HG03565 (cell line): ENCODE measurements around the gene STEAP1B.
"Not testable (repeated sequence)": the region's sequence is repeated elsewhere in the genome, so short reads cannot be mapped to it uniquely, and the experiment has no call there.

ENCODE experiments used
- ATAC-seq: cut with Tn5 transposase; IDR thresholded peaks from one replicate; pipeline ENCODE4 v1.9.1; 2021; ENCODE audit warnings: mild to moderate bottlenecking, moderate library complexity; ENCODE audit not compliant: unreplicated experiment

The STEAP1B gene

DNA sequence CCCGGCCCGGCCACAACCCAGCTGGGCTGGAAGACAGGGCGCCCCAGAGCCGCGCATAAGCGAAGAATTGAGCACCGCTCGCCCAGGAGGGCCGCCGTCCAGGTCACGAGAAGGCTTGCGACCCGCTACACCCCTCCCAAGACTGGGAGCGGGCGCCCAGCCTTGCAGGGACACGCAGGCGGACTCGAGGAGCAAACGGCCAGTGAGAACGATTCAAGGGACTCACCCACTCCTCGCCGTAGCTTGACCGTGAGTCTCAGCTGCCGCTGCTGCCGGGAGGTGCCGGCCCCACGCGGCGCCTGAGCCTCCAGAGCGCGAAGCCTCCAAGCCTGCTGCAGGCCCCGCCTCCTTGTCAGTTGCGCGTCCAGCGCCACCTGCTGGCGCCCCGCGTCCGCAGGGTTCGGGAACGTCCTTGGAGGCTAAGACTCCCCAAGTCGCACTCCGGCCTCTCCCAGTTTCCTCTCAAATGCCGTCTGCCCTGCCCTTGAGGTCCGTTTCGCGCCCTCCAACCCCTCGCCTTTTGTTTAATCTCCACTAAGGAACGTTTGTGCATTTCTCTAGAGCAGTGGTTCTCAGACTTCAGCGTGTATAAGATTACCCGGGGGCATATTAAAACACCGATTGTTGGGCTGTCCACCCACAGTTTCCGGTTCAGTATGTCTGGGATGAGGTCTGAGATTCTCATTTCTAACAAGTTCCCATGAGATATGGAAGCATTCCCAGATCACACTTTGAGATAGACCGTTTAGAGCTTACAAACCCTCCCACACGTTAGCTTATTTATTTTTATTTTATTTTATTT lies at the start of gene STEAP1B:
Gene STEAP1B (minus strand): TSS at position 301 of the 802 bp plus-strand sequence. CDS start 5,333 bp downstream, outside the sequence.
- ATAC-seq = peak; percentile 86

DNA sequence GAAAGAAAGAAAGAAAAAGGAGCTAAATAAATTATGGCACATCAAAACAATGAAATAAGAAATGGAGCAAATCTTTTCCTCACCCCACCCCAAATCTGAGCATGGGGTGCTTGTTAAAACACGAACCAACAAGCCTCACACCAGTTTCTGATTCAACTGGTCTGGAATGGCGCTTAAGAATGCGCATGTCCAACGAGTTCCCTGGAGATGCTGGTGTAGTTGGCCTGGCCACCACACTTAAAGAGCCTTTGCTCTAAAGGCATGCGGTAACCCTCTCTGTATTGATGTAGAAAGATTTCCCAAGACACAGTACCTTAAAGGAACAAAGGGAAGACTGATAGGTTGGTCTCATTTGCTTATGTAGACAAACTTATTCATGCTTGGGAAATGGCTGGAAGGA lies 49.1 kb upstream of the STEAP1B start:
- no peak for ATAC-seq

DNA sequence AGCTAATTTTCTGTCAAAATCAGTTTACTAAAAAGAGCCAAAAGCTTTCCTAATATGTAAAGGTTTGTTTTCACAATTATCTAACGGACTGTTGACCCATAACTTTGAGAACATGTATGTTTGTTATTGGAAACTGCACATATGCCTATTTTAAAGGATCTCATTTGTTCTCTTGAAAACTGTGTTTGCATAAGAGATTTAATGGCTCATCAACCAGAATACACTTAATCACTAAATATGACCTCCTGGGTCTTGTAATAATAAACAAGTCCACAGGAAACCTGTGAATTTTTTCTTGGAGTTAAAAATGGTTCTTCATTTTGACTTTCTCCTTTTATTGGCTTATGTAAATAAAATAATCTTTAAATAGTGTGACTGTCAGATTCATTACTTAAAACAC lies 48.3 kb upstream of the STEAP1B start:
- ATAC-seq = no peak

DNA sequence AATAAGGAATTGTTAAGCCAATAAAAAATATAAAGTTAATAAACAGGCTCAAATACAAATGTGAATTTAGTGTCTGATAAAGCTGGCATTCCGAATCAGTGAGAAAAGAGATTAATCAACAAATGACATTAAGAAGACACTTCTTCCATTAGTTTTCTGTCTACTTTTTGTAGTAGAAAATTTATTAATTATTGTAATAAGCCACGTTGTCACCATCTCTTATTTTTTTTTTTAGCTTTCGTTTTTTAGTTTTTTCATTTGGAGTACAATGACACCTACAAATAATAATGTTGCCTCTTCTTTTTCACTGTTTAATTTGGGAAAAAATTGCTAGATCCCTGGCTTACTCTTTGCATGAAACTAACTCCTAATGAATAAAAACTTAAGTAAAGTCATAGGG lies 46.8 kb upstream of the STEAP1B start:
- ATAC-seq = no peak

DNA sequence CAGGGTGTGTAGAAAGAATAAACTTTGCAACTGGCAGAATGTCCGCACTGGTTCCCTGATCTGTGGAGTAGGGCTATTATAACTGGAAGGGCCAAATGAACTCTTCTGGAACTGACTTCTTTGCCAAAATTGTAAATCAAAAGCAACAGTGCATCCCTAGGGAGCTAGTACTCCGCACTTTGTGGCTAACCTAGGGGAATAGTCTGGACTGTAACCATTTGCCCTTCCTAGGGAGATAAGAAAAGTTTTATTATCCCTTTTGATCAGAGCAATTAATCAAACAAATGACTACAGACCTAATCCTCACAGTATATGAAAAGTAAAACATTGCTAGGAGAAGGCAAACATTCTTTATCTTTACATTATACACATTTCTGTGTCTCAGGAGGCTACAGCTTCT lies 45.5 kb upstream of the STEAP1B start:
- no peak for ATAC-seq

DNA sequence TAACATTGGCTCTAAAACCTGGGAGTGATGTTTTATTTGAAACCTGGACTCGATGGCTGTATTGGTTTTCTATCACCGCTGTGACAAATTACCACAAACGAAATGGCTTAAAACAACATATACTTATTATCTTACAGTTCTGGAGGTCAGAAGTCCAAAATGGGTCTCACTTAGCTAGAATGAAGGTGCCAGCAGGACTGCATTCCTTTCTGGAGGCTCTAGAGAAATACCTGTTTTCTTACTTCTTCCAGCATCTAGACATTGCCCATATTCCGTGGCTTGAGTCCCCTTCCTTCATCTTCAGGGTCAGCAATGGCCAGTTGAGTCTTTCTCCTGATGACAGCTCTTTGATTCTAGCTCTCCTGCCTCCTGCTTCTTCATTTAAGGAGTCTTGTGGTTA lies 44.3 kb upstream of the STEAP1B start:
- no peak for ATAC-seq

DNA sequence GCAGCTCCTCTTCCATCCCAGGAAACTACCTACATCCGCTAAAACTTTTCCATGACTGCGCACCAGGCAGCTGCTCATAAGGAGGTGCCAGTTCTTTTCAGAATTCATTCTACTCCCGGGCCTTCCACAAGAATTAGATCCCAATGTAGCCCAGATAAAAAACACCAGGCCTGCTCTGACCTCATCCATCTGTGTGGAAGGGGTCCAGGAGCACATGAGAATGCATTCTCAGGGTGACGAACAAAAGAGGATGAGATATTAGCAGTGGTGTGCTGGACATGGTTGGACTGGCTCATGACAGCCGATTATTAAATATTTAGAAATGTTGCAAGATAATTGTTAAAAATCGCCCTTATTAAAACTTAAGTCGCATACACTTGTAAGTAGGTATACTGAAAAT lies 43.2 kb upstream of the STEAP1B start:
- no peak for ATAC-seq

DNA sequence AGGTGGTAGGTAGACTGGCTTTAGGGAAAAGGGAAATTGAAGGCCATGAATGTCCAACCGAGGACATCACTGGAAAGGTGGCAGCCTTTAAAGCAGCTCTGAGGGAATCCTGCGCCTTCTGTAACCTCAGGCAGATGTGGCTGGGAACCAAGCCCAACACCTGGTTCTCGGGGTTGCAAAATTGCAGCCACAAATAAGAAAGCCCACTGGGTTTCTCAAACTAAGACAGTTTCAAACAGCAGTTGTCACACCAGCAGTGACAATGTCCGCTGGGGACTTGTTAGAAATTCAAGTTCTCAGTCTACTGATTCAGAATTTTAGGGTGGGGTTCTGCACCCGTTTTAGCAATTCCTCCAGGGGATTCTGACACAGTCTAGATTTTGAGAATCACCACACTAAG lies 42.7 kb upstream of the STEAP1B start:
- ATAC-seq = no peak

DNA sequence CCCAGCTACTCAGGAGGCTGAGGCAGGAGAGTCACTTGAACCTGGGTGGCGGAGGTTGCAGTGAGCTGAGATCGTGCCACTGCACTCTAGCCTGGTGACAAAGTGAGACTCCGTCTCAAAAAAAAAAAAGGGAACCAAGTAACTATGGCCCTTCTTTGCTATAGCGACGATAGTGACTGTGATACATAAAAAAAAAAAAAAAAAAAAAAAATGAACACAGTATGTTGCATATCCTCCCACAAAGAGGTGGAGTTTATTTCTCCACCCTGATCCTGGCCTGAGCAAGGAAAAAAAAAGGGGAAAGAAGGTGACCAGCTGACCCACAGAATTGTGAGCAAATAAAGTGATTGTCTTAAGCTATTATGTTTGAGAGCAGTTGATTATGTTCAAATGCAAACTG lies 42.3 kb upstream of the STEAP1B start:
- ATAC-seq = no peak

DNA sequence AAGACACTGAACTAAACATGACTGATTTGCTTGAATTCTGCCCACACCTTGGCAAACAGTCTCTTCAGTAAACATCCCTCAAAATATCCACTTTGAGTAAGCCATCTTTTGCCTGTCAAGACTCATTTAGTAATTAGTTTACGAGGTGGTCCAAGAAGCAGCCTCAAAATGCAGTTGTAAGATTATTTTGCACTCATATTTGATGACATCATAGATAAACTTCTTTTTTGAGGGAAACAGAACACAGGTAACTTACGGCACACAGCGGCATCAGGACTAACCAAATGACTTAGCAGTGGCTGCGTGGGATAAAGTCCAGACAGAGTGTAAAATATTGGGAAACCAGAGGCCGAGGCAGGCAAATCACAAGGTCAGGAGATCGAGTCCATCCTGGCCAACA lies 41.8 kb upstream of the STEAP1B start:
- ATAC-seq = no peak

DNA sequence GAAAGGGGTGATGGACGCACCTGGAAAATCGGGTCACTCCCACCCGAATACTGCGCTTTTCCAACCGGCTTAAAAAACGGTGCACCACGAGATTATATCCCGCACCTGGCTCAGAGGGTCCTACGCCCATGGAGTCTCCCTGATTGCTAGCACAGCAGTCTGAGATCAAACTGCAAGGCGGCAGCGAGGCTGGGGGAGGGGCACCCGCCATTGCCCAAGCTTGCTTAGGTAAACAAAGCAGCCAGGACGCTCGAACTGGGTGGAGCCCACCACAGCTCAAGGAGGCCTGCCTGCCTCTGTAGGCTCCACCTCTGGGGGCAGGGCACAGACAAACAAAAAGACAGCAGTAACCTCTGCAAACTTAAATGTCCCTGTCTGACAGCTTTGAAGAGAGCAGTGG lies 28.5 kb upstream of the STEAP1B start:
- ATAC-seq = not testable (repeated sequence)

DNA sequence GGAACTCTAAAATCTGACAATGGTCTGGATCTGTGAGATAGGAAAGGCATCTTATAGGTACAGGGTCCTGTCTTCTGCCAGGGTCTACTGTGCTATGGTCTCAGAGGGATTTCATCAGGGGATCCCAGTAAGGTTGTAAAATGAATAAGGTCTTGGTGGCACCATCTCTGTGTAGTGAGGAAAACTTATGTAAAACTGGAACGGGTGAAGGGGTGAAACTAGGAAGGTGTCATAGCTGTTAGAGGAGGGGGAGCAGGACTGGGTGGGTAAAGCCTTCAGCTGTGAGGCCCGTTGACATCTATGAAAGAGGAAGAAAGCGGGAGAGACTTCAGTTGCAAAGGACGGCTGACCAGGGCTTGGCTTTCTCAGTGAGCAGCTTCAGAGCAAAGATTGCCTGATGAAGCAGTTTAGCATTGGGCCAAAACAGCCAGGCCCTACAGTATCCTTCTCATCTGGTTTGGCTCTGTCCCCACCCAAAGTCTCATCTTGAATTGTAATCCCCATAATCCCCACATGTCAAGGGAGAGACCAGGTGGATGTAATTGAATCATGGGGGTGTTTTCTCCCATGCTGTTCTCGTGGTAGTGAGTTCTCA lies 24.5 kb upstream of the STEAP1B start:
- ATAC-seq = not testable (repeated sequence)

DNA sequence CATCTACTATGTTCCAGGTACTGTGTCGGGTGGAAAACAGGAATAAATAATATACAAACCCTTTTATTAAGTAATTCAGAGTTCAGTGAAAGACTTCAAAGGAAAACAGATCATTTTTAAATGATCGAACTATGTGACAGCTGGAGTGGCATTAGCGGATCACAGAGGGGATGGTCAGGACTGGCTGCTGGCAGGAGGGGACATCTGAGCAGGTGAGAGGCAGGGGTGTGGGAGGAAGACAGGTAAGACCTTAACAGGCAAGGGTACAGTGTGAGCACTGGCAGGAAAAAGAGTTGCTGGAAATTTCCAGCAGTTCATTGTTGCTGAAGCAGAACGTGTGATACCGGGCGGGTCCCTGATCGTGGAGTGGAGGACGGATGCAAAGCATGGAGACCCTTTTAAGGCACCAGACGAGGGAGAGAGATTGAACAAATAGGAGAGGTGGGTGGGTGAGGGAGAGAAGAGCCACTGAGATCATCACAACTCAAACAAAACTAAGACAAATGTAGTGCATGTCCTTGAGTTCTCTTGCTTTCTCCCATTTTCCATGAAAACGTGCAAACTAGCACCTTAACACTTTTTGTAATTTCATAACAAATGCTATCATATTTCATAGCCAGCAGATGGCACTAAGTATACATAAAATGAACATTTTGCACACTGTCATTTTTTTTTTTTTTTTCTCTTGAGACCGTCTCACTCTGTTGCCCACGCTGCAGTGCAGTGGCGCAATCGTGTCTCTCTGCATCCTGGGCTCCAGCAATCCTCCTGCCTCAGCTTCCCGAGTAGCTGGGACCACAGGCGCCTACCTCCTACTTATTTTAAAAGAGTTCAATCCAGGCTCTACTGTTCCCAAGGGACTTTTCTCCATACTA lies 23.7 kb upstream of the STEAP1B start:
- not testable (repeated sequence) for ATAC-seq

DNA sequence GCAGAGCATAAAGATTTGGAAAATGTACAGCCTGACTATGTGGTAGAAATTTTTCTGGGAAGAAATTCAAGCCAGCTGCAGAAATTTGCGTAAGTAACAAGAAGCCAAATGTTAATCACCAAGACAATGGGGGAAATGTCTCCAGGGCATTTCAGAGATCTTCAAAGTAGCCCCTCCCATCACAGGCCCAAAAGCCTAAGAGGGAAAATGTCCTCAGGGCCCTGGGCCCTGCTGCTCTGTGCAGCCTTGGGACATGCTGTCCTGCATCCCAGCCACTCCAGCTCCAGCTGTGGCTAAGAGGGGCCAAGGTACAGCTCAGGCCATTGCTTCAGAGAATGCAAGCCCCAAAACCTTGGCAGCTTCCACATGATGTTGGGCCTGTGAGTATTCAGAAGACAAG lies 19.6 kb upstream of the STEAP1B start:
- ATAC-seq = not testable (repeated sequence)

DNA sequence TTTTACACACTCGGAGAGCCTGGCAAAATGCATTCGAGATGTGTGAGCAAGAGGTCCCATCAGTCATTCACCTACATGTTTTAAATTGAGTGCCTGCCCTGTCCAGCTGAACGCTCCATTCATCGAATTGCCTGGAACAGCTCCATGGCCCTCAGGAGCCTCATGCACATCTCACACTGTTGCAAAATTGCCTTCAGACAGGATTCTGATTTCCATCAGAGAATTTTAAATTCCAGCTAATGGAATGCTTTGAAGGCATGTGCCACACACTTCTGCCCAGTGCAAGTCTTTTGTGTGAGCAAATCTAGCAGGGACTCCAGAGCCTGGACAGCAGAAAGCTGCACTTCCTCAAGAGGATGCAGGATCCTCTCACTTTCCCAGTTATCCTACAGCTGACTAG lies 17.0 kb upstream of the STEAP1B start:
- not testable (repeated sequence) for ATAC-seq

DNA sequence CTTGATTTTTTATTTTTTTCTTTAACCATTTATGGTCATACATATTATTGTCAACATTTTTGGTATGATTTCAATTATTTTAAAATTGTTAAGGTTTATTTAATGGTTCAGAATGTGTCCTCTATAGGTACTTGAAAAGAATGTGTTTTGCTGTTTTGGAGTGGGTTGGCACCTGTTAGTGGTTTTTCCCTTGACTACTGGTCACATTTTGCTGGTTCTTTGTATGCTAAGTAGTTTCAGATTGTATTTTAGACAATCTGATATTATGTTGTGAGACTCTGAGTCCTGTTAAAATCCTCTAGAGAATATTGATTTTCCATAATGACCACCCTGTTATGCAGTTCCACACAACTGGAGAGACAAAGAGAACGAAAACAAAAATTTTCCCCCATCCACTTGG lies 15.0 kb upstream of the STEAP1B start:
- ATAC-seq = not testable (repeated sequence)

DNA sequence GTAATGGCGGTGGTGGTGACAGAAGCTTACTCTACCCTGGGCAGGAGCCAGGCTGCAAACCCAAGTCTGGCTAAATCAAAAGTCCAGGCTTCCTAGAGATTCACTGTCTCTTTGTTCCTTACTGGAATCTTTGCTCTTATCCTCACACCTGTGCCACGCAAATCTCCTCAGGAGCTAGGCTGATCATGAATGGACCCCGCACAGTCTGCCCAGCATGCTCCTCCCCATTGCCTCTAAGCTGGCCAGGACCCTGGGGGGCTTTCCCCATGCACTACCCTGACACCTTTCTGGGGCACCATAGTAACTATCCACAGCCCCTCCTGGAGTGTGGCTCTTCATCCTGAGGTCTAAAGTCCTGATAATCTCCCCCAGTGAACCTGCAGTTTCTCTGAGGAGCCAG lies 7.3 kb upstream of the STEAP1B start:
- ATAC-seq = not testable (repeated sequence)

DNA sequence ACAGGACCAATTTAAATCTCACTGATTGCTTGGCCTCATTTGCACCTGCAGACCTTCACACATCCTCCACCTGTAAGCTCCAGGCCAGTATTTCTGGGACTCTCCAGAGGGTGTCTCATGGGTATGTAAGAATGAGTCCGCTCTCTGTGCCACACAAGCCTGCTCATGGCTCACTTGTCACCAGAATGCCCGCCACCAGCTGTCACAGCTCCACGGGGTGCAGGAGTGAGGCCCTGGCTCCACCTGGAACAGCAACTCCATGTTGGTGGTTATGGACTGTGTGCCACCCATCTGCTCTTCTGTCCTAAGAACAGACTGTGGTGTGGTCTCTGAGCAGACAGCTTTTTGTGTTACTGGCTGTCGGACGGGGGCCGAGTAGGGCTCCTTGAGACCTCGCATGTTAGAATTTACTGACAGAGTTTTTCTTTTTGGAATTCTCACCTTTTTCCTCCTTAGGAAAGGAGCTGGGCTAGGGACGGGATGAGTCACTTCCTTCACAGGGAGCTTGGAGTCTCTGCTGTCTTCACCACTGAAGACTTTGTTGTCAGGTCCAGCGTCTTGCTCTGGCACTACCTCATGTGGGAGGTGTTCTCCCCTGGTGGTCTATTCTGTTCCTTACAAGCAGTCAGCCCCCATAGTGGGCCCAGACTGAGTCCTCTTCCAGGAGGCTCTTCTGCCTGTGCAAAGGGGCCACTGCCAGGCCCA lies 6.5 kb upstream of the STEAP1B start:
- not testable (repeated sequence) for ATAC-seq

DNA sequence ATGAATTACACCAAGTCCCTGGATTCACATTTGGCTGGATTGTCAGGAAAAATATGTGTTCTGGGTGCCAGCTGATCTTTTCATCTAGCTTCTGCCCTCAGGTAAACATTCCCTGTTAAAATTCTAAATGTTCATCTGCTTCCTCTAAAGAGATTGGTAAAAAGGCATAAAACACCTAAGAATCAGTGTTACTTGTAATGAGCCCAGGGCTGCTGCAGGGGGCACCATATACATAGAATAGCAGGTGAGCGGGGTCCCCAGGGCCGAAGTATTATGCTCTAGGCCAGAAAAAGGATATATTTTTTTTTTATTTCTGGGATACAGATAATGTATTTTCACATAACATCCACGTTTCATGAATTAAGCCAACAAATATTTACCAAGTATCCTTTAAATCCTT lies 4.5 kb upstream of the STEAP1B start:
- ATAC-seq = not testable (repeated sequence)

DNA sequence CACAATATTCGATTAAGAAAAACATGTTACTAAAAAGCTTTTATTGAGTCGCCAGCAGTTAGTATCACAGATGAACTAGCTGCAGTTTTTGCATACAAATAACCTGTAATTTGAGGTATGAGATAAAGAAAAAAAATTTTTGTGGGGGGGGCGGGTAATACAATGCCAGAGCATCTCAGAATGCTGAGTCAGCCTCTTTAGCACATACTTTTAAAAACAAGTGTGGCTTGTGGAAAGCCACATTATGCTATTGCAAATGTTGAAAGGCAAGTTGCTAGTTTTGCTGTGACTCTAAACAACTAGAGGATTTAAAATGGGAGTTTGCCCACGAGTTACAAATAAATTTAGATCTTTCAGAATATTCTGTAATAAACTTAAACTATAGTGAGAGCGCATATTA lies 2.1 kb upstream of the STEAP1B start:
- ATAC-seq = not testable (repeated sequence)

DNA sequence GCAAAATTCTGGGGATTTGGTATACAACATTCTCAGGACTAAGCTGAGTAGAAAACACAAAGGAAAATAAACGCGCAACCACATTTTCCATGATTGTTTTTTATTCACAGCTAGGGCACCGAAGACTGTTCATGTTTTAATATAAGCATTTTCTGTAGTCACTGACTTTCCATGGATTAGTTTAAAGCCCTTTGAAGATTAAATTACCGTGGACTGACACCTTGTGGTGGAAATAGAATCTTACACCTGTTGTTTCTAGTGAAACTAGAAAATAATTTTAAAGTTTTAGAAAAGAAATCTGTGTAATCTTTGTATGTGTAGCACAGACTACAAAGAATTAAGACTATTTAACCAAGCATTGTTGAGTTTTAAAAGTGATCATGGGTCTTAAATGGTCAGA lies 1.3 kb upstream of the STEAP1B start:
- not testable (repeated sequence) for ATAC-seq
